Measurements from ENCODE around the gene ESAM. TPM values are rescaled to one million over a fixed set of nuclear protein-coding genes. Genes with fewer than 3 reads are reported as not detected.

ESAM gene
- total and polyA plus RNA-seq, 2 of the 8 experiments (the other 6 are each of a cell fraction or from before 2014, with no cell fraction given), result 0.09 TPM; not detected in 1

DNA sequence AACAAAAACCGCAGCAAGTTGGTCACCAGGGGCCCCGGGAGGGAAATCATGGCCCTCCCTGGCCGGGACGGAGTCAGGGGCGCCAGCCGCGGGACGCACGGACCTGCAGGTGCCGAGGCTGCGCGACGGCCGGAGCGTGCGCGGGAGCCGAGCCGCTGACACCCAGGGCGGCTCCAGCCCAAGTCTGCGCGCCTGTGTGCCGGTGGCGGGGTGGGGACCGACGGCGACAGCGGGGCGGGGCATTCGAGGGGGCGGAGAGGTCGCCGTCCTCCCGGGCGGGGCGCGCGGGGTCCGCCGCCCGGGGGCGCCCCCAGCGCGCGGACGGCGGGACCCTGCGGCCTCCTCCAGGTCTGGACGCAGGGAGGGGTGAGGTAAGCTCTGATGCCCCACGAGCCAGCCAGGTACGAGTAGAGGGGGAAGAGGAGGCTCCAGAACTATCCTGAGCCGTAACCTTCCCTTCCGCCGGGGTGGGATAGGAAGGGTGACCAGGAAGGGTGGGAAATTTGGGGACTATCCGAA lies at the start of gene ESAM (continued):
- TF ChIP-seq, protein P1, sequence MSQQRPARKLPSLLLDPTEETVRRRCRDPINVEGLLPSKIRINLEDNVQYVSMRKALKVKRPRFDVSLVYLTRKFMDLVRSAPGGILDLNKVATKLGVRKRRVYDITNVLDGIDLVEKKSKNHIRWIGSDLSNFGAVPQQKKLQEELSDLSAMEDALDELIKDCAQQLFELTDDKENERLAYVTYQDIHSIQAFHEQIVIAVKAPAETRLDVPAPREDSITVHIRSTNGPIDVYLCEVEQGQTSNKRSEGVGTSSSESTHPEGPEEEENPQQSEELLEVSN (IDR thresholded peaks at IDR 0.05), result 0 out of 2 replicates have a peak, but pooled peaks have one; percentile 1
- no peak for TF ChIP-seq SIRT6 (IDR thresholded peaks at IDR 0.05; ENCODE audit: low read length)
- TF ChIP-seq EZH2 (IDR thresholded peaks at IDR 0.05; ENCODE audit: low read depth, low read length, severe bottlenecking), result peak; percentile 50
